ENCODE results near the gene PLPP4. TPM values are rescaled to one million over a fixed set of nuclear protein-coding genes. Genes with fewer than 3 reads are reported as not detected.

The PLPP4 gene
- polyA plus RNA-seq, 3 donors = 2.4 to 6.3 (median 5.4) TPM

GRCh38 chr10:120628197-120628596 is 171.2 kb downstream of the PLPP4 start:
- no peak for DNase-seq (ENCODE audit: extremely low read depth in 1 of 11, low read depth in 9 of 11, low spot score in 4 of 11)

GRCh38 chr10:120630266-120630665 is 173.2 kb downstream of the PLPP4 start:
- DNase-seq (ENCODE audit: extremely low read depth in 1 of 11, low read depth in 9 of 11, low spot score in 4 of 11) = no peak

- DNase-seq (ENCODE audit: extremely low read depth in 1 of 11, low read depth in 9 of 11, low spot score in 4 of 11) = no peak
Measured at GRCh38 chr10:120632047-120632446, 175.0 kb downstream of the PLPP4 start.

GRCh38 chr10:120632942-120633341 is 175.9 kb downstream of the PLPP4 start:
- DNase-seq (ENCODE audit: extremely low read depth in 1 of 11, low read depth in 9 of 11, low spot score in 4 of 11) = no peak

GRCh38 chr10:120634659-120635058 is 177.6 kb downstream of the PLPP4 start:
- DNase-seq (ENCODE audit: extremely low read depth in 1 of 11, low read depth in 9 of 11, low spot score in 4 of 11) = no peak
